GM23338 (cell line): ENCODE results near the gene DDX20.

Experiments
- EZH2 ChIP-seq: fragments of 200-600 bp; sonication (generic); IDR thresholded peaks from one replicate; pipeline ENCODE4 v1.8.0; 2017; ENCODE audit warnings: antibody characterized with exemption, mild to moderate bottlenecking, low read depth; ENCODE audit not compliant: unreplicated experiment
- EZH2phosphoT487 ChIP-seq: fragments of 200-600 bp; sonication (generic); IDR thresholded peaks from one replicate; pipeline ENCODE4 v1.8.1; 2018; ENCODE audit warnings: antibody characterized with exemption; ENCODE audit not compliant: unreplicated experiment
- JUNB ChIP-seq: IDR thresholded peaks from one replicate; pipeline ENCODE4 v1.6.1; 2016; ENCODE audit warnings: antibody characterized with exemption; ENCODE audit not compliant: unreplicated experiment
- POLR2AphosphoS5 ChIP-seq: IDR thresholded peaks from 2 replicates; pipeline ENCODE4 v1.6.1; 2016; ENCODE audit warnings: antibody characterized with exemption, low read depth
- TF ChIP-seq, protein P1 (sequence below), 2 experiments: fragments of 200-600 bp in 1 of 2; sonication (generic) in 1 of 2; conservative IDR thresholded peaks; 2 replicates each; pipeline versions ENCODE4 v1.5.1 to v1.6.1; 2016 to 2017; ENCODE audit warnings: antibody characterized with exemption in 2 of 2, low read depth in 2 of 2, mild to moderate bottlenecking in 2 of 2, moderate library complexity in 1 of 2
- TF ChIP-seq, protein P2 (sequence below): IDR thresholded peaks from one replicate; pipeline ENCODE4 v1.6.1; 2018; ENCODE audit warnings: antibody characterized with exemption; ENCODE audit not compliant: unreplicated experiment
- TF ChIP-seq, protein P3 (sequence below): IDR thresholded peaks from 2 replicates; pipeline ENCODE4 v1.6.1; 2016; ENCODE audit warnings: antibody characterized with exemption

DNA sequence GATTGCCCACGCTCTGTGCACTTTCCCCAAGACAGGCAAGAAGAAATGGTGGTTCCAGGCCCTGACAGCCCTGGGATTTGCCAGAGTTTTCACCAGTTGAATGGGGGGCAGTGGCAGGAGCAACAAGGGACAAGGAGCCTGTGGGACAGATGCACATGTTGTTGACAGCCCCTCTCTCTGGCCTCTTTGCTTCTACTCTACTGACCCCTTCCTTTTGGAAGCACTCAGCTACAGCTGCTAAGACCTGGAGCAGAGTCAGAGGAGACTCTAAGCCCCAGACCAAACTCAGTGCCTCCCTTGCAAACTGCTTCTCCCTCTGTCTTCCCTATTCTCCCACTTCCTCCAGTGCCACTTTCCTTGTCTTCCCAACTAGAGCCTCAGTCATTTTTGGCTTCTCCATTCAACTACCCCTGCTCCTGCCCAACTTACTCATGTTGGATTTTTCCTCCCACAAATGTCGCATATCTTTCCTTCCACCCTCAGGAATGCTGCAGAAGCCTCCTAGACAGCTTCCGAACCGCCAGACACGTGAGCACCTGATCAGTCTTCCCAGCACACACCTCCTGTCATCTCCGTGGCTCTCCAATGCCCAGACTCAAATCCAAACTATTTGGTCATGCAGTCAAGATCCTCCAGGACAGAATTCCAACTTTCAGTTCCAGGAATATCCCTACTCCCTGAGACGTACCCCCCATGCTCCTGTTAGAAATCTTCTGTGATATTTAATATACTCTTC is 25.6 kb upstream of the DDX20 start:
- TF ChIP-seq EZH2phosphoT487 (no peak), EZH2 (no peak), POLR2AphosphoS5 (no peak), JUNB (no peak)
- TF ChIP-seq, protein P1, sequence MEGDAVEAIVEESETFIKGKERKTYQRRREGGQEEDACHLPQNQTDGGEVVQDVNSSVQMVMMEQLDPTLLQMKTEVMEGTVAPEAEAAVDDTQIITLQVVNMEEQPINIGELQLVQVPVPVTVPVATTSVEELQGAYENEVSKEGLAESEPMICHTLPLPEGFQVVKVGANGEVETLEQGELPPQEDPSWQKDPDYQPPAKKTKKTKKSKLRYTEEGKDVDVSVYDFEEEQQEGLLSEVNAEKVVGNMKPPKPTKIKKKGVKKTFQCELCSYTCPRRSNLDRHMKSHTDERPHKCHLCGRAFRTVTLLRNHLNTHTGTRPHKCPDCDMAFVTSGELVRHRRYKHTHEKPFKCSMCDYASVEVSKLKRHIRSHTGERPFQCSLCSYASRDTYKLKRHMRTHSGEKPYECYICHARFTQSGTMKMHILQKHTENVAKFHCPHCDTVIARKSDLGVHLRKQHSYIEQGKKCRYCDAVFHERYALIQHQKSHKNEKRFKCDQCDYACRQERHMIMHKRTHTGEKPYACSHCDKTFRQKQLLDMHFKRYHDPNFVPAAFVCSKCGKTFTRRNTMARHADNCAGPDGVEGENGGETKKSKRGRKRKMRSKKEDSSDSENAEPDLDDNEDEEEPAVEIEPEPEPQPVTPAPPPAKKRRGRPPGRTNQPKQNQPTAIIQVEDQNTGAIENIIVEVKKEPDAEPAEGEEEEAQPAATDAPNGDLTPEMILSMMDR (conservative IDR thresholded peaks at IDR 0.05; ENCODE audit: low read depth in 2 of 2): no peak
- TF ChIP-seq, protein P2, sequence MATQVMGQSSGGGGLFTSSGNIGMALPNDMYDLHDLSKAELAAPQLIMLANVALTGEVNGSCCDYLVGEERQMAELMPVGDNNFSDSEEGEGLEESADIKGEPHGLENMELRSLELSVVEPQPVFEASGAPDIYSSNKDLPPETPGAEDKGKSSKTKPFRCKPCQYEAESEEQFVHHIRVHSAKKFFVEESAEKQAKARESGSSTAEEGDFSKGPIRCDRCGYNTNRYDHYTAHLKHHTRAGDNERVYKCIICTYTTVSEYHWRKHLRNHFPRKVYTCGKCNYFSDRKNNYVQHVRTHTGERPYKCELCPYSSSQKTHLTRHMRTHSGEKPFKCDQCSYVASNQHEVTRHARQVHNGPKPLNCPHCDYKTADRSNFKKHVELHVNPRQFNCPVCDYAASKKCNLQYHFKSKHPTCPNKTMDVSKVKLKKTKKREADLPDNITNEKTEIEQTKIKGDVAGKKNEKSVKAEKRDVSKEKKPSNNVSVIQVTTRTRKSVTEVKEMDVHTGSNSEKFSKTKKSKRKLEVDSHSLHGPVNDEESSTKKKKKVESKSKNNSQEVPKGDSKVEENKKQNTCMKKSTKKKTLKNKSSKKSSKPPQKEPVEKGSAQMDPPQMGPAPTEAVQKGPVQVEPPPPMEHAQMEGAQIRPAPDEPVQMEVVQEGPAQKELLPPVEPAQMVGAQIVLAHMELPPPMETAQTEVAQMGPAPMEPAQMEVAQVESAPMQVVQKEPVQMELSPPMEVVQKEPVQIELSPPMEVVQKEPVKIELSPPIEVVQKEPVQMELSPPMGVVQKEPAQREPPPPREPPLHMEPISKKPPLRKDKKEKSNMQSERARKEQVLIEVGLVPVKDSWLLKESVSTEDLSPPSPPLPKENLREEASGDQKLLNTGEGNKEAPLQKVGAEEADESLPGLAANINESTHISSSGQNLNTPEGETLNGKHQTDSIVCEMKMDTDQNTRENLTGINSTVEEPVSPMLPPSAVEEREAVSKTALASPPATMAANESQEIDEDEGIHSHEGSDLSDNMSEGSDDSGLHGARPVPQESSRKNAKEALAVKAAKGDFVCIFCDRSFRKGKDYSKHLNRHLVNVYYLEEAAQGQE: no peak
- TF ChIP-seq, protein P3, sequence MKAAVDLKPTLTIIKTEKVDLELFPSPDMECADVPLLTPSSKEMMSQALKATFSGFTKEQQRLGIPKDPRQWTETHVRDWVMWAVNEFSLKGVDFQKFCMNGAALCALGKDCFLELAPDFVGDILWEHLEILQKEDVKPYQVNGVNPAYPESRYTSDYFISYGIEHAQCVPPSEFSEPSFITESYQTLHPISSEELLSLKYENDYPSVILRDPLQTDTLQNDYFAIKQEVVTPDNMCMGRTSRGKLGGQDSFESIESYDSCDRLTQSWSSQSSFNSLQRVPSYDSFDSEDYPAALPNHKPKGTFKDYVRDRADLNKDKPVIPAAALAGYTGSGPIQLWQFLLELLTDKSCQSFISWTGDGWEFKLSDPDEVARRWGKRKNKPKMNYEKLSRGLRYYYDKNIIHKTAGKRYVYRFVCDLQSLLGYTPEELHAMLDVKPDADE: no peak
